ENCODE results near the gene FOXL2NB. TPM values are rescaled to one million over a fixed set of nuclear protein-coding genes. Genes with fewer than 3 reads are reported as not detected.
A peak's percentile ranks its signal among the peaks of the same experiment; 100 is the strongest.

The FOXL2NB gene
- total and polyA plus RNA-seq, 2 donors from 2014 or later, result not detected

DNA sequence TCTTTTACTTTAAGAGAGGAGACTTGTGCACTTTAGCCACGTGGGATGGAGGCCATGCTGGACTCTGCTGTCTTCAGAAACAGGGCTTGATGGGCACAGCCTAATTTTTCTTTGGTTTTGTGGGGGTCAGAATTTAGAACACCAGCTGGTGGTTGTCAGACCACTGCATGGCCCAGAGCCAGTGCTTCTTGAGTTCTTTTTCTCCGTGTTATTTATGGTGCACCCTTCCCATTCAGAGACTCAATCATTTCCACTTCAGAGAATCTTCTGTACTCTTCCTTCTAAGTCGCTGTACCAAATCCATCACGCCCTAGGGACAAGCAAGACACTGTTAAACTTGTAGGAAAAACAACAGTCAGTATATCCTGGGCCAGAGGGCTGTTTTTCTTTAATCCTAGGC, 38.9 kb downstream of the FOXL2NB start:
- intact Hi-C loops (cut with DNase I), result no loop called here
- Histone ChIP-seq H3K9me3 (ENCODE audit: control insufficient read depth in 2 of 3, insufficient read depth in 1 of 3, low read length in 3 of 3) (no peaks in the 10 kb centered on the region), H3K4me3 (ENCODE audit: low read length in 3 of 3) (no peak overlapping the region), H3K9ac (ENCODE audit: low read length in 3 of 3) (no peak overlapping the region), H3K27me3 (ENCODE audit: control insufficient read depth, insufficient read depth, low read length) (no peaks in the 10 kb centered on the region), H3K36me3 (ENCODE audit: control insufficient read depth in 2 of 3, insufficient read depth in 3 of 3, low read length in 3 of 3) (no peaks in the 10 kb centered on the region), H3K4me1 (ENCODE audit: control insufficient read depth in 2 of 3, insufficient read depth in 2 of 3, low read depth in 1 of 3, low read length in 3 of 3) (no peaks in the 10 kb centered on the region), H3K27ac (ENCODE audit: low read depth in 2 of 2, low read length in 2 of 2) (no peak overlapping the region)
- TF ChIP-seq, protein P1, sequence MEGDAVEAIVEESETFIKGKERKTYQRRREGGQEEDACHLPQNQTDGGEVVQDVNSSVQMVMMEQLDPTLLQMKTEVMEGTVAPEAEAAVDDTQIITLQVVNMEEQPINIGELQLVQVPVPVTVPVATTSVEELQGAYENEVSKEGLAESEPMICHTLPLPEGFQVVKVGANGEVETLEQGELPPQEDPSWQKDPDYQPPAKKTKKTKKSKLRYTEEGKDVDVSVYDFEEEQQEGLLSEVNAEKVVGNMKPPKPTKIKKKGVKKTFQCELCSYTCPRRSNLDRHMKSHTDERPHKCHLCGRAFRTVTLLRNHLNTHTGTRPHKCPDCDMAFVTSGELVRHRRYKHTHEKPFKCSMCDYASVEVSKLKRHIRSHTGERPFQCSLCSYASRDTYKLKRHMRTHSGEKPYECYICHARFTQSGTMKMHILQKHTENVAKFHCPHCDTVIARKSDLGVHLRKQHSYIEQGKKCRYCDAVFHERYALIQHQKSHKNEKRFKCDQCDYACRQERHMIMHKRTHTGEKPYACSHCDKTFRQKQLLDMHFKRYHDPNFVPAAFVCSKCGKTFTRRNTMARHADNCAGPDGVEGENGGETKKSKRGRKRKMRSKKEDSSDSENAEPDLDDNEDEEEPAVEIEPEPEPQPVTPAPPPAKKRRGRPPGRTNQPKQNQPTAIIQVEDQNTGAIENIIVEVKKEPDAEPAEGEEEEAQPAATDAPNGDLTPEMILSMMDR (IDR thresholded peaks at IDR 0.05; ENCODE audit: borderline replicate concordance, extremely low read depth, insufficient read depth), result no peak
- no peak for FAIRE-seq
- peak in 2 of 5 donors; percentile 53 to 63 for DNase-seq

- DNase-seq, result no peak
Measured at GRCh38 chr3:138987181-138987580, 40.2 kb downstream of the FOXL2NB start.

DNA sequence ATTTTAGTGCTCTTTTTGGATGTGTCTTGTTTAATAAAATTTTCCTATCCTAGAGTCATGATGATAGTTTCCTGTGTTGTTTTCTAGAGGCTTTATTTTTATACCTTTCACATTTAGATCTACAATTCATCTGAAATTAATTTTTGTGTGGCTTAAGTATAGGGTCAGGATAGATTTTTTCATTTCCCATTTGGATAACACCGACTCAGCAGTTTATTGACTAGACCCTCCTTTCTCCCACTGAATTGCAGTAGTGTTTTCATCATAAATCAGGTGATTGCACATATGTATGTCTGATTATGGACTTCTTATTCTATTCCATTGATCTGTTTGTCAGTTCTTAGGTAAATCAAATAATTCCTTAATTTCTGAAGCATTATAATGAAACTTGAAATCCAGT, 48.7 kb downstream of the FOXL2NB start:
- no peak overlapping the region for H3K27ac ChIP-seq (ENCODE audit: low read depth in 2 of 2, low read length in 2 of 2)

More at GRCh38 chr3:138987181-138987580, 40.2 kb downstream of the FOXL2NB start:
- no peaks in the 10 kb centered on the region for H3K4me1 ChIP-seq (ENCODE audit: control insufficient read depth in 2 of 3, insufficient read depth in 2 of 3, low read depth in 1 of 3, low read length in 3 of 3)
- H3K27me3 ChIP-seq (ENCODE audit: control insufficient read depth, insufficient read depth, low read length), result no peaks in the 10 kb centered on the region
- H3K36me3 ChIP-seq (ENCODE audit: control insufficient read depth in 2 of 3, insufficient read depth in 3 of 3, low read length in 3 of 3), result no peaks in the 10 kb centered on the region
- no peak overlapping the region for H3K9ac ChIP-seq (ENCODE audit: low read length in 3 of 3)
- H3K27ac ChIP-seq (ENCODE audit: low read depth in 2 of 2, low read length in 2 of 2), result no peak overlapping the region
- intact Hi-C loops (cut with DNase I), result no loop called here
- TF ChIP-seq, protein P1 (IDR thresholded peaks at IDR 0.05; ENCODE audit: borderline replicate concordance, extremely low read depth, insufficient read depth), result no peak
- no peak for FAIRE-seq
- no peak overlapping the region for H3K4me3 ChIP-seq (ENCODE audit: low read length in 3 of 3)
- no peaks in the 10 kb centered on the region for H3K9me3 ChIP-seq (ENCODE audit: control insufficient read depth in 2 of 3, insufficient read depth in 1 of 3, low read length in 3 of 3)

More for the DNA sequence above, 48.7 kb downstream of the FOXL2NB start:
- H3K4me3 ChIP-seq (ENCODE audit: low read length in 3 of 3), result no peak overlapping the region
- DNase-seq, result no peak
- H3K9me3 ChIP-seq (ENCODE audit: control insufficient read depth in 2 of 3, insufficient read depth in 1 of 3, low read length in 3 of 3), result peaks cover 0 to 3% (median 0%) of the 10 kb centered on the region in 3 donors
- no peak overlapping the region for H3K9ac ChIP-seq (ENCODE audit: low read length in 3 of 3)
- H3K4me1 ChIP-seq (ENCODE audit: control insufficient read depth in 2 of 3, insufficient read depth in 2 of 3, low read depth in 1 of 3, low read length in 3 of 3), result no peaks in the 10 kb centered on the region
- H3K36me3 ChIP-seq (ENCODE audit: control insufficient read depth in 2 of 3, insufficient read depth in 3 of 3, low read length in 3 of 3), result no peaks in the 10 kb centered on the region
- no peak for FAIRE-seq
- intact Hi-C loops (cut with DNase I), result no loop called here
- TF ChIP-seq, protein P1 (IDR thresholded peaks at IDR 0.05; ENCODE audit: borderline replicate concordance, extremely low read depth, insufficient read depth), result no peak
- H3K27me3 ChIP-seq (ENCODE audit: control insufficient read depth, insufficient read depth, low read length), result no peaks in the 10 kb centered on the region

Other genes starting within 250 kb of the FOXL2NB start
- gene PIK3CB, start 112.3 kb upstream of the FOXL2NB start, total RNA-seq, result 48.0 TPM
- 20.1 TPM for gene PIK3CB, start 112.3 kb upstream of the FOXL2NB start, polyA plus RNA-seq (ENCODE audit: insufficient read depth, low read depth, low replicate concordance)
- gene FOXL2, start 80 bp upstream of the FOXL2NB start, total RNA-seq, result not detected
- not detected for gene FOXL2, start 80 bp upstream of the FOXL2NB start, polyA plus RNA-seq (ENCODE audit: insufficient read depth, low read depth, low replicate concordance)
- not detected for gene PRR23A, start 59.1 kb downstream of the FOXL2NB start, total RNA-seq
- not detected for gene PRR23A, start 59.1 kb downstream of the FOXL2NB start, polyA plus RNA-seq (ENCODE audit: insufficient read depth, low read depth, low replicate concordance)
- gene PRR23B, start 73.7 kb downstream of the FOXL2NB start, total RNA-seq, result not detected
- gene PRR23B, start 73.7 kb downstream of the FOXL2NB start, polyA plus RNA-seq (ENCODE audit: insufficient read depth, low read depth, low replicate concordance), result not detected
- gene PRR23C, start 97.7 kb downstream of the FOXL2NB start, total RNA-seq, result not detected
- gene PRR23C, start 97.7 kb downstream of the FOXL2NB start, polyA plus RNA-seq (ENCODE audit: insufficient read depth, low read depth, low replicate concordance), result not detected

Measured in kidney (tissue), 14 donors.